ENCODE results near the gene XYLT2. TPM values are rescaled to one million over a fixed set of nuclear protein-coding genes. Genes with fewer than 3 reads are reported as not detected.
A peak's percentile ranks its signal among the peaks of the same experiment; 100 is the strongest.

Gene XYLT2
- total and polyA plus RNA-seq, 9 of the 15 experiments (the other 6 are each of a cell fraction or from before 2014, with no cell fraction given): 0.63 to 9.1 (median 4.3) TPM

DNA sequence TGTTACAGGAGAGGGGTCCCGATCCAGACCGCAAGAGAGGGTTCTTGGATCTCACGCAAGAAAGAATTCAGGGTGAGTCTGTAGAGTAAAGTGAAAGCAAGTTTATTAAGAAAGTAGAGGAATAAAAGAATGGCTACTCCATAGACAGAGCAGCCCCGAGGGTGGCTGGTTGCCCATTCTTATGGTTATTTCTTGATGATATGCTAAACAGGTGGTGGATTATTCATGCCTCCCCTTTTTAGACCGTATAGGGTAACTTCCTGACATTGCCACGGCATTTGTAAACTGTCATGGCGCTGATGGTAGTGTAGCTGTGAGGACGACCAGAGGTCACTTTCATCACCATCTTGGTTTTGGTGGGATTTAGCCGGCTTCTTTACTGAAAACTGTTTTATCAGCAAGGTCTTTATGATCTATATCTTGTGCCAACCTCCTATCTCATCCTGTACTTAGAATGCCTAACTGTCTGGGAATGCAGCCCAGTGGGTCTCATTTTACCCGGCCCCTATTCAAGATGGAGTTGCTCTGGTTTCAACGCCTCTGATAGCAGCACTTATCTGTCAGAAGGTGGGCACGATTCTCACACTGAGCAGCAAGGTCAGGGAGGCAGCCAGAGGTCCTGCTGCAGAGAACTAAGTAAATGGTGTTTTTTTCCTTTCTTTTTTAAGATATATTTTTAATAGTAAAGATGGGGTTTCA lies 26.5 kb upstream of the XYLT2 start (continued):
- TF ChIP-seq, protein P1, sequence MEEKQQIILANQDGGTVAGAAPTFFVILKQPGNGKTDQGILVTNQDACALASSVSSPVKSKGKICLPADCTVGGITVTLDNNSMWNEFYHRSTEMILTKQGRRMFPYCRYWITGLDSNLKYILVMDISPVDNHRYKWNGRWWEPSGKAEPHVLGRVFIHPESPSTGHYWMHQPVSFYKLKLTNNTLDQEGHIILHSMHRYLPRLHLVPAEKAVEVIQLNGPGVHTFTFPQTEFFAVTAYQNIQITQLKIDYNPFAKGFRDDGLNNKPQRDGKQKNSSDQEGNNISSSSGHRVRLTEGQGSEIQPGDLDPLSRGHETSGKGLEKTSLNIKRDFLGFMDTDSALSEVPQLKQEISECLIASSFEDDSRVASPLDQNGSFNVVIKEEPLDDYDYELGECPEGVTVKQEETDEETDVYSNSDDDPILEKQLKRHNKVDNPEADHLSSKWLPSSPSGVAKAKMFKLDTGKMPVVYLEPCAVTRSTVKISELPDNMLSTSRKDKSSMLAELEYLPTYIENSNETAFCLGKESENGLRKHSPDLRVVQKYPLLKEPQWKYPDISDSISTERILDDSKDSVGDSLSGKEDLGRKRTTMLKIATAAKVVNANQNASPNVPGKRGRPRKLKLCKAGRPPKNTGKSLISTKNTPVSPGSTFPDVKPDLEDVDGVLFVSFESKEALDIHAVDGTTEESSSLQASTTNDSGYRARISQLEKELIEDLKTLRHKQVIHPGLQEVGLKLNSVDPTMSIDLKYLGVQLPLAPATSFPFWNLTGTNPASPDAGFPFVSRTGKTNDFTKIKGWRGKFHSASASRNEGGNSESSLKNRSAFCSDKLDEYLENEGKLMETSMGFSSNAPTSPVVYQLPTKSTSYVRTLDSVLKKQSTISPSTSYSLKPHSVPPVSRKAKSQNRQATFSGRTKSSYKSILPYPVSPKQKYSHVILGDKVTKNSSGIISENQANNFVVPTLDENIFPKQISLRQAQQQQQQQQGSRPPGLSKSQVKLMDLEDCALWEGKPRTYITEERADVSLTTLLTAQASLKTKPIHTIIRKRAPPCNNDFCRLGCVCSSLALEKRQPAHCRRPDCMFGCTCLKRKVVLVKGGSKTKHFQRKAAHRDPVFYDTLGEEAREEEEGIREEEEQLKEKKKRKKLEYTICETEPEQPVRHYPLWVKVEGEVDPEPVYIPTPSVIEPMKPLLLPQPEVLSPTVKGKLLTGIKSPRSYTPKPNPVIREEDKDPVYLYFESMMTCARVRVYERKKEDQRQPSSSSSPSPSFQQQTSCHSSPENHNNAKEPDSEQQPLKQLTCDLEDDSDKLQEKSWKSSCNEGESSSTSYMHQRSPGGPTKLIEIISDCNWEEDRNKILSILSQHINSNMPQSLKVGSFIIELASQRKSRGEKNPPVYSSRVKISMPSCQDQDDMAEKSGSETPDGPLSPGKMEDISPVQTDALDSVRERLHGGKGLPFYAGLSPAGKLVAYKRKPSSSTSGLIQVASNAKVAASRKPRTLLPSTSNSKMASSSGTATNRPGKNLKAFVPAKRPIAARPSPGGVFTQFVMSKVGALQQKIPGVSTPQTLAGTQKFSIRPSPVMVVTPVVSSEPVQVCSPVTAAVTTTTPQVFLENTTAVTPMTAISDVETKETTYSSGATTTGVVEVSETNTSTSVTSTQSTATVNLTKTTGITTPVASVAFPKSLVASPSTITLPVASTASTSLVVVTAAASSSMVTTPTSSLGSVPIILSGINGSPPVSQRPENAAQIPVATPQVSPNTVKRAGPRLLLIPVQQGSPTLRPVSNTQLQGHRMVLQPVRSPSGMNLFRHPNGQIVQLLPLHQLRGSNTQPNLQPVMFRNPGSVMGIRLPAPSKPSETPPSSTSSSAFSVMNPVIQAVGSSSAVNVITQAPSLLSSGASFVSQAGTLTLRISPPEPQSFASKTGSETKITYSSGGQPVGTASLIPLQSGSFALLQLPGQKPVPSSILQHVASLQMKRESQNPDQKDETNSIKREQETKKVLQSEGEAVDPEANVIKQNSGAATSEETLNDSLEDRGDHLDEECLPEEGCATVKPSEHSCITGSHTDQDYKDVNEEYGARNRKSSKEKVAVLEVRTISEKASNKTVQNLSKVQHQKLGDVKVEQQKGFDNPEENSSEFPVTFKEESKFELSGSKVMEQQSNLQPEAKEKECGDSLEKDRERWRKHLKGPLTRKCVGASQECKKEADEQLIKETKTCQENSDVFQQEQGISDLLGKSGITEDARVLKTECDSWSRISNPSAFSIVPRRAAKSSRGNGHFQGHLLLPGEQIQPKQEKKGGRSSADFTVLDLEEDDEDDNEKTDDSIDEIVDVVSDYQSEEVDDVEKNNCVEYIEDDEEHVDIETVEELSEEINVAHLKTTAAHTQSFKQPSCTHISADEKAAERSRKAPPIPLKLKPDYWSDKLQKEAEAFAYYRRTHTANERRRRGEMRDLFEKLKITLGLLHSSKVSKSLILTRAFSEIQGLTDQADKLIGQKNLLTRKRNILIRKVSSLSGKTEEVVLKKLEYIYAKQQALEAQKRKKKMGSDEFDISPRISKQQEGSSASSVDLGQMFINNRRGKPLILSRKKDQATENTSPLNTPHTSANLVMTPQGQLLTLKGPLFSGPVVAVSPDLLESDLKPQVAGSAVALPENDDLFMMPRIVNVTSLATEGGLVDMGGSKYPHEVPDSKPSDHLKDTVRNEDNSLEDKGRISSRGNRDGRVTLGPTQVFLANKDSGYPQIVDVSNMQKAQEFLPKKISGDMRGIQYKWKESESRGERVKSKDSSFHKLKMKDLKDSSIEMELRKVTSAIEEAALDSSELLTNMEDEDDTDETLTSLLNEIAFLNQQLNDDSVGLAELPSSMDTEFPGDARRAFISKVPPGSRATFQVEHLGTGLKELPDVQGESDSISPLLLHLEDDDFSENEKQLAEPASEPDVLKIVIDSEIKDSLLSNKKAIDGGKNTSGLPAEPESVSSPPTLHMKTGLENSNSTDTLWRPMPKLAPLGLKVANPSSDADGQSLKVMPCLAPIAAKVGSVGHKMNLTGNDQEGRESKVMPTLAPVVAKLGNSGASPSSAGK (IDR thresholded peaks at IDR 0.05): no peak
- TF ChIP-seq GABPB2 (CRISPR knock-in tag; conservative IDR thresholded peaks at IDR 0.05) (0 out of 2 replicates have a peak, but pooled peaks have one; percentile 29), POLR2AphosphoS5 (IDR thresholded peaks at IDR 0.05; ENCODE audit: control insufficient read depth, insufficient read depth, low read depth, low read length) (no peak), ZNF184 (CRISPR knock-in tag; IDR thresholded peaks at IDR 0.05) (no peak), NFE2 (IDR thresholded peaks at IDR 0.05; ENCODE audit: low read depth) (no peak), L3MBTL2 (IDR thresholded peaks at IDR 0.05) (no peak), SRSF9 (IDR thresholded peaks at IDR 0.05; ENCODE audit: borderline replicate concordance, low read depth, low read length) (no peak), FOSL1 (tag; conservative IDR thresholded peaks at IDR 0.05) (no peak)
- TF ChIP-seq, protein P2, sequence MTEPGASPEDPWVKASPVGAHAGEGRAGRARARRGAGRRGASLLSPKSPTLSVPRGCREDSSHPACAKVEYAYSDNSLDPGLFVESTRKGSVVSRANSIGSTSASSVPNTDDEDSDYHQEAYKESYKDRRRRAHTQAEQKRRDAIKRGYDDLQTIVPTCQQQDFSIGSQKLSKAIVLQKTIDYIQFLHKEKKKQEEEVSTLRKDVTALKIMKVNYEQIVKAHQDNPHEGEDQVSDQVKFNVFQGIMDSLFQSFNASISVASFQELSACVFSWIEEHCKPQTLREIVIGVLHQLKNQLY (CRISPR knock-in tag; conservative IDR thresholded peaks at IDR 0.05): no peak
- TF ChIP-seq, protein P3, sequence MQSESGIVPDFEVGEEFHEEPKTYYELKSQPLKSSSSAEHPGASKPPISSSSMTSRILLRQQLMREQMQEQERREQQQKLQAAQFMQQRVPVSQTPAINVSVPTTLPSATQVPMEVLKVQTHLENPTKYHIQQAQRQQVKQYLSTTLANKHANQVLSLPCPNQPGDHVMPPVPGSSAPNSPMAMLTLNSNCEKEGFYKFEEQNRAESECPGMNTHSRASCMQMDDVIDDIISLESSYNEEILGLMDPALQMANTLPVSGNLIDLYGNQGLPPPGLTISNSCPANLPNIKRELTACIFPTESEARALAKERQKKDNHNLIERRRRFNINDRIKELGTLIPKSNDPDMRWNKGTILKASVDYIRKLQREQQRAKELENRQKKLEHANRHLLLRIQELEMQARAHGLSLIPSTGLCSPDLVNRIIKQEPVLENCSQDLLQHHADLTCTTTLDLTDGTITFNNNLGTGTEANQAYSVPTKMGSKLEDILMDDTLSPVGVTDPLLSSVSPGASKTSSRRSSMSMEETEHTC (IDR thresholded peaks at IDR 0.05): no peak
- TF ChIP-seq, protein P4, sequence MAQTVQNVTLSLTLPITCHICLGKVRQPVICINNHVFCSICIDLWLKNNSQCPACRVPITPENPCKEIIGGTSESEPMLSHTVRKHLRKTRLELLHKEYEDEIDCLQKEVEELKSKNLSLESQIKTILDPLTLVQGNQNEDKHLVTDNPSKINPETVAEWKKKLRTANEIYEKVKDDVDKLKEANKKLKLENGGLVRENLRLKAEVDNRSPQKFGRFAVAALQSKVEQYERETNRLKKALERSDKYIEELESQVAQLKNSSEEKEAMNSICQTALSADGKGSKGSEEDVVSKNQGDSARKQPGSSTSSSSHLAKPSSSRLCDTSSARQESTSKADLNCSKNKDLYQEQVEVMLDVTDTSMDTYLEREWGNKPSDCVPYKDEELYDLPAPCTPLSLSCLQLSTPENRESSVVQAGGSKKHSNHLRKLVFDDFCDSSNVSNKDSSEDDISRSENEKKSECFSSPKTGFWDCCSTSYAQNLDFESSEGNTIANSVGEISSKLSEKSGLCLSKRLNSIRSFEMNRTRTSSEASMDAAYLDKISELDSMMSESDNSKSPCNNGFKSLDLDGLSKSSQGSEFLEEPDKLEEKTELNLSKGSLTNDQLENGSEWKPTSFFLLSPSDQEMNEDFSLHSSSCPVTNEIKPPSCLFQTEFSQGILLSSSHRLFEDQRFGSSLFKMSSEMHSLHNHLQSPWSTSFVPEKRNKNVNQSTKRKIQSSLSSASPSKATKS (CRISPR knock-in tag; IDR thresholded peaks at IDR 0.05): no peak

All from K562 (cell line).